HEK293T (cell line): ENCODE data around the gene UBE3D.

Experiments
- FOXK2 ChIP-seq: fragments of 450-650 bp; IDR thresholded peaks from 2 replicates; pipeline ENCODE4 v1.6.1; 2016; ENCODE audit warnings: mild to moderate bottlenecking
- NFRKB ChIP-seq: fragments of 450-650 bp; IDR thresholded peaks from 2 replicates; pipeline ENCODE4 v1.6.1; 2016; ENCODE audit warnings: mild to moderate bottlenecking, moderate library complexity

- TF ChIP-seq FOXK2 (no peak), NFRKB (no peak)
Observed at GRCh38 chr6:82861121-82861520, 204.5 kb downstream of the UBE3D start.
